Kasumi-1 (cell line): ENCODE results near the gene SF3B6.
"Not testable (repeated sequence)": the region's sequence is repeated elsewhere in the genome, so short reads cannot be mapped to it uniquely, and the experiment has no call there.

Experiments
- DNase-seq, 2 experiments: peaks; one replicate each; lab custom pipeline; 2025; lab: John Stamatoyannopoulos, UW

SF3B6 gene, protein sequence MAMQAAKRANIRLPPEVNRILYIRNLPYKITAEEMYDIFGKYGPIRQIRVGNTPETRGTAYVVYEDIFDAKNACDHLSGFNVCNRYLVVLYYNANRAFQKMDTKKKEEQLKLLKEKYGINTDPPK

DNA sequence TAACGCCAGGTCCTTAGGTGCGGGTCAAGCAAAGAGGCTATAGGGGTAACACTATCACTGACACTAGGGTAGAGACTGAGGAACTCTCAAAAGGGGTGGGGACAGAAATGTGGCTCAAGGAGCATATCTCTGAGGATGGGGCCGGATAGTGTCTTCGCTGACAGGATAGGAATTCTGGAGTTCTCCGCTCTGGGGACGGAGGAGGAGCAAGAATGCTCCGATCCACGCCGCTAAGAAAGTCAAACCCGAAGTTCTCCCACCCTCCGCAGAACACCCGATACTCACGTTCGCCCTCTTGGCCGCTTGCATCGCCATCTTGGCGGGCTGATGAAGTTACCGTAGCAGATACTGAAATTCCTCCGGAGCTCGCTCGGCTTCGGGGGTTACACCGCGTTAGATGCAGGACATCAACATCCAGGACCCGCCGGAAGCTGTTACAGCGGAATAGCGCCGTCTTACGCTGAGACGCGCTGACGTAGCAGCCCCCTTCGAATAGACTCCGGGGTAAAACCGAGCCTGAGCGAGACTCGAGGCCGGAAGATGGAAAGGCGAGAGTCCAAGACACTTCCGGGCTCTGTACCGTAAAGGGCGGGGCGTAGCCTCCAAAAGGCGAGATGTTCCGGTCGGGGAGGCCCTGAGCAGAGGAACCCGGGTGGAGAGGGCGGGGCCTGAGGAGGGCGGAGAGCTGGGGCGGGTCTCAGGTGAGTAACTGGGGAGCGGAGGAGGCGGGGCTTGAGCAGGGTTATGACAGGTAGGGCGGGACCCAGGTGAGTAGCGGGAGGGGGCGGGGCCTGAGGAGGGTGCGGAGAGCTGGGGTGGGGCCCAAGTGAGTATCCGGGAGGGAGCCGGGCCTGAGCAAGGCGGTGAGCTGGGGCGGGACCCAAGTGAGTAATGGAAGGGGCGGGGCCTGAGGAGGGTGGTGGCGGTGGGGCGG lies at the start of gene SF3B6:
TSS of gene SF3B6 (minus strand) at position 412 of the 934 bp plus-strand sequence. CDS start at position 315, 97 bp downstream.
- peak; percentile 98 for DNase-seq

DNA sequence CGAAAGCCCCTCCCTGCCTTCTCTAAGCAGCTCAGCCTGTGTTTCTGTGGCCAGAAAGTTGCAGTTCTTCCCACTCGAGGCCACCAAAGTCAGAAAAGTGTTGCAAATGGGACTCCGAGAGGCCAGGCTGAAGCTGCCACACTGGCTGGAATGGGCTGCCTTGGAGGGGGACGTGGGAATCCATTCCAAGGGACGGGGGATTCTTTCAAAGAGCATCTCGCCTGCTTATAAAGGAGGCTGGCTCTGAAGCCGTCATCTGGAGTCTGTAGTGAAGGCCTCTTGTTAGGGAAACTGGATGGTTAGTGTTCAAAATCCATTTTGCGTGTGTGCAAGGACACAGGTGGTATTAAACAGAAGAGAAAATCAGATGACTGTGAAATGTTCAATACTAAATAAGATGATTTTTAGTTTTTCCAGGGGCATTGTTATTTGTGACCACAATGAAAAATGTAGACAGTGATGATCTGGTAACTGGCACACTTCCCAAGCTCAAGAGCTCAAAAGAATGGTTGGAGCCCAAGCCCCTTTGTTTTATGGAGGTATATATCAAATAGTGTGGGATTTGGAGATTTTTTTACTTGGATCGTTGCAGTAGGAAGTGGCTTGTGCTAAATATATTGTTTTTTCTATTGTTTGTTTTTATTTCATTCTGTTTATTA lies 47.9 kb upstream of the SF3B6 start:
- peak; percentile 40 to 56 for DNase-seq

DNA sequence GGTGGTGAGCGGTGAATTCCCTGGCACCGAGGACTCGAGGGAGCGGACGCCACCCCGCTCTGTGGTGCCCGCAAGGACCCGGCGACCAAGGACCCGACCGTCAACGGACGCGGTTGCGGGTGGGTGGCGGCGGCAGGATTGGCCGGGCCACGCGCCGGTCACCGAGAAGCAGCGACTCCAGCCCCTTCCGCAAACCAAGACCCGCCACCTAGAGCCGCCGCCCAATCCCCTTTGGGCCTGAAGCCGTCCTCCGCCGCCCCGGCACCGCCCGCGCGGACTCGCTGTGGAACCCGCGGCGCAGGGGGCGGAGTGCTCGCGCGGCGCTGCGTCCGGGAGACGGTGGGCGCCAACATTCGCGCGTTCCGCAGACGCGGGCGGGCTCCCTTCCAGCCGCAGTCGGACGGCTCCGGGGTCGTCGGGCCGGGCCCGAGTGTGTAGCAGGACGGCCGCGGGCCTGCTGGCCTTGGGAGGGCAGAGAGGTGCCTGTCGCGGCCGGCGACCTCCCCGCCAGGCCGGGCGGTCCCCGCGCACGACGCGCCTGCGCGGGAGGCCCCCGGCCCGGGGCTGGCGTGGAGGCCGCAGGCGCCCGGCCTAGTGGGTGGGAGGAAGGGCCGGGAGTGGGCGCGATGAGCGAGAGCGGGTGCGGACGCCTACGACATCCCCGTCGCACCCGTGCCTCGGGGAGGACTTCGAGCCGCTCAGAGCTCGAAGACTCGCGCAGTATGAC lies 47.2 kb upstream of the SF3B6 start, which contains the start of the genes FAM228B and PFN4:
TSS of gene FAM228B (plus strand) at position 275 of the 727 bp plus-strand sequence. CDS start 893 bp downstream, outside the sequence.
TSS of gene PFN4 (minus strand) at position 140 of the 727 bp plus-strand sequence. CDS start 799 bp downstream, outside the sequence.
- DNase-seq = peak; percentile 69 to 71

DNA sequence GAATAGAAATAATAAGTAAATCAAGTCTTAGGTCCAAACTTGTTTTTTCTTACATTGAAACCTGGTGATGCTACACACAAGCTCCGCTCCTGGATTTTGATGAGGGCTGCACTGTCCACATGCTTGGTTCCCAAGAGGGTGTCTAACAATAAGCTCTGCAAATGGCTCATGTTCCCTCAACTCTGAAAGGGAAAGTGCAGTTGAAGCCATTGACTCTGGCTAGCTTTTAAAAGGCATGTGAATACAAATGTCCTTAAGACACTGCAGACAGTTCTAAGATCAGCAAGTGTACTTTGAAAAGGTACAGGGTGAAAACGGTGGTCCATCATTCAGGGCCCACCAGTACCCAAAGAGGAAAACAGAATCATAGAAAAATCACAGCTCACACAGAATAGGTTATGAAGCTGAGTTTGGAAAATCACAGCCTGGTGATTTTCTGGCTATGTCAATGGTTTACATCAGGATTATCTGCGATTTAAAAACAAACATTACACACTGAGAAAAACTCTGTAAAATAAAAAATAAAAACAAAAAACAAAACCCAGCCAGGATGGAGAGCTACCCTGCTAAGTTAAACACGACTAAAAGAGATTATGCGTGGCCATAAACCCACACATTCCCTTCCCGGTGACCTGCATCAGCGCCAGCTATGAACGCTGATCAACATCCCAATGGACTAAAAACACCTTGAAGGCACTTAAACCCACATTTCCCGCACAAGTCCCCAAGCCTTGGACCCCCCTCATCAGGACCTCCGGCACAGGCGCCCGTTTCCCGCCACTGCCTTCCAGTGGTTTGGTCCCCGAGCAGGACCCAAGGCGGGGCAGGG lies 46.5 kb upstream of the SF3B6 start:
- peak in 1 of 2 experiments; percentile 52 for DNase-seq

DNA sequence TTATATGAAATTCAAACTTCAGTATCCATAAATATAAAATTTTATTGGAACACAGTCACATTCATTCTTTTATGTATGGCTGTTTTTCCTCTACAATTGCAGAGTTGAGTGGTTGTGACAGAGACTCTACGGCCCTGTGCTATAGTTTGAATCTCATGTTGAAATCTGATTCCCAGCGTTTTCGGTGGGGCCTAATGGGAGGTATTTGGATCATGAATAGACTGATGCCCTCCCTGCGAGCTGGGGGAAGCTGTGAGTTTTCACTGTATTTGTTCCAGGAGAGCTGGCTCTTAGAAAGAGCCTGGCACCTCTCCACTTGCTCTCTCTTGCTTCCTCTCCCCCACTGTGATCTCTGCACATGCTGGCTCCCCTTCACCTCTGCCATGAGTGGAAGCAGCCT lies 45.3 kb upstream of the SF3B6 start:
- no peak for DNase-seq

DNA sequence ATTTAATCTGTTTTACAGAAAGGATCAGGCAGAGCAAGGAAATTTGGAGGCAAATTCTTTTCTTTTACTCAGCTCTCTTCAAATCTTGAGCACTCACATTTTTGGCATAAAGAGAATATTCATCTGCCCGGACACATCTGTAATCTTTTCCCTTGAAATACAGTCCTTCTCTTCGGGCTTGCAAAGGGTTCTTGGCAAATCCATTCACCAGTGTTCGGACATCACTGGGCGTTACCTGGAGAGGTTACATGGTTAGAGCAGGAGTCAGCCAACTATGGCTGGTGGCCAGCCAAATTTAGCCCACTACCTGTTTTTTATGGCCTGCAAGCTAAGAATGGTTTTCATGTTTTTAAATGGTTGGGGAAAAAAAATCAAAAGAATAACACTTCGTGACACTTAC lies 44.9 kb upstream of the SF3B6 start:
- no peak for DNase-seq

DNA sequence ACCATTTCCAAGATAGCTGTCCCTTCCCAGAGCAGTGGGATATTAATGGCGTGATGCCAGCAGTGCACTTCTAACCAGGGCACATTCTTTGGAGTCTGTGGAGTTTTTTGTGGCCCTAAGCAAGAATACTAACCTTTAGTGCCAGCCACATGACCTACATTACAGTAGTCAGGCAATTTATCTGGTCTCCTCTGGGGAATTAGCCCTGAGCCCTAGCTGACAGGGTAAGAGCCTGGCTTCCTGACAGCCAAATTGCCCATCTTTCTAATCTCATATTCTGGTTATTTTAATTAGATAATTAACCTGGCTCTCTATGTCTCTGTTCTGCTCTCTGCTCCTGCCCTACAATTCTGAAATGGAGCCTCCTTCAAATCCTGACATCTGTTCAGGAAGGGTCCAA lies 41.8 kb upstream of the SF3B6 start:
- no peak for DNase-seq

DNA sequence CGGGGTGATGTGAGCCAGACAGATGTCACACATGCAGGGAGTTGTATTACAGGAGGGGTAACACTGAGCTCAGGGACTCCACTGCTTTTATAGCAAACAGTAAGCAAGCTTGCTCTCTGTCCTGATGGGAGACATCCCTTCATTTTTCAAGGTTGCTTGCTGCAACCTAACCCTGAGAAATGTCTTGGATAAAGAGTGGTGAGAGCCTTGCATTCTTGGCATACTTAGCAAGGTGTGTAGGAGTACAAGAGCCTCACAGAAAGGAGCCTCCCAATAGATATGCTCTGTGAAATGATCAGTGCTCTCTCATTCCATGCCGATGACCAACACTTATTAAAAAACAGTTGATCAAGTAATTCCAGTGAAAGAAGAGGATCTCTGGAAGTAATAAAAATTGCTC lies 38.9 kb upstream of the SF3B6 start:
- no peak for DNase-seq

DNA sequence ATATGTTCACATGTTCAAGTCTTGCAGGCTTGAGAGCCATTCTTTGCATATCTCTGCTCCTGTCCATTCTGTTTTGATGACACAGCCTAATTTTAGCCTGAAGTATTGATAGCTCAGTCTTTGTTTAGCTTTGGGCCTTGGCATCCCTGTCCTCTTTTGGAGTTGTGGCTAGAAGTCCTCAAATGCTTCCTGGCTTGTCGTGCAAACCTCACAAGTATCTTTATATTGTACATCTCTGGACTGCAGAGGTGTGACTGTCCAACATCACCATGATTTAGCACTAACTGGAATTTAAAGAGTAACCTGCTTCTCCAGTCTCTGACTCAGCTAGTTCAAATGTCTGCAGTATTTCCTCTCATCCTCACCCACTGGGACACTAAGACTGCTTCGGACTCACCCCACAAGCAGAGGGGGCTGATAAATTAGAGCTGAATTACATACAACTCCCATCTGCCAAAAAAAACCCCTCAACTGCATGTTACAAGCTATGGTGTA lies 35.3 kb upstream of the SF3B6 start:
- no peak for DNase-seq

DNA sequence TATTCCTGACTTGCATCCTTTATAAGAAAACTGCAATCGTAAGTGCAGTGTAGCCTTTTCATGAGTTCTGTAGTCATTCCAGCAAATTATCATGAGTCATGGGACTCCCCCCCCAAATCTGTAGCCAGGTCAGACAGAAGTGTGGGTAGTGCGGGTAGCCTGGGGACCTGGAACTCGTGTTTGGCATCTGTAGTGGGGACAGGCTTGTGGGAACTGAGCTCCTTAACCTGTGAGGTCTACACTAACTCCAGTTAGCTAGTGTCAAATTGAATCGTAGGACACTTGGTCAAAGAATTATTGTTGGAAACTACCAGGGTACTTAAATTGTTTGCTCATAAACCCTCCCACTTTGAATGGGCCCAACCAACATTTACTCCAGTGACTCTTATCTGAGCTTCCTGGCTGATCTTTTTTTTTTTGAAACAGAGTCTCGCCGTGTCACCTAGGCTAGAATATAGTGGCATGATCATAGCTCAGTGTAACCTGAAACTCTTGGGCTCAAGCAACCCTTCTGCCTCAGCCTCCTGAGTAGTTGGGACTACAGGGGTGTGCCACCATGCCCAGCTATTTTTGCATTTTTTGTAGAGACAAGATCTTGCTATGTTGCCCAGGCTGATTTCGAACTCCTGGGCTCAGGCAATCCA lies 34.7 kb upstream of the SF3B6 start:
- no peak for DNase-seq

DNA sequence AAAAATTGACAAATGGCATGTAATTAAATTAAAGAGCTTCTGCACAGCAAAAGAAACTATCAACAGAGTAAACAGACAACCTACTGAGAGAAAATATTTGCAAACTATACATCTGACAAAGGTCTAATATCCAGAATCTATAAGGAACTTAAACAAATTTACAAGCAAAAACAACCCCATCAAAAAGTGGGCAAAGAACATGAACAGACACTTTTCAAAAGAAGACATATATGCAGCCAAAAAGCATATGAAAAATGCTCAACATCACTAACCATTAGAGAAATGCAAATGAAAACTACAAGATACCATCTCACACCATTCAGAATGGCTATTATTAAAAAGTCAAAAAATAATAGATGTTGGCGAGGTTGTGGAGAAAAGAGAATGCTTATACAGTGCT lies 33.3 kb upstream of the SF3B6 start:
- not testable (repeated sequence) for DNase-seq

DNA sequence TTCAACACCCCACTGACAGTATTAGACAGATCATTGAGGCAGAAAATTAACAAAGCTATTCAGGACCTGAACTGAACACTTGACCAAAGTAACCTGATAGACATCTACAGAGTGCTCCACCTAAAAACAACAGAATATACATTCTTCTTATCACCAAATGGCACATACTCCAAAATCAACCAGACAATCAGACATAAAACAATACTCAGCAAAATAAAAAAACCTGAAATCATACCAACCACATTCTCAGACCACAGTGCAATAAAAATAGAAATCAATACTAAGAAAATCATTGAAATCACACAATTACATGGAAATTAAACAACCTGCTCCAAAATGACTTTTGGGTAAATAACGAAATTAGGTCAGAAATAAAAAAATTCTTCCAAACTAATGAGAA lies 31.2 kb upstream of the SF3B6 start:
- no peak for DNase-seq

DNA sequence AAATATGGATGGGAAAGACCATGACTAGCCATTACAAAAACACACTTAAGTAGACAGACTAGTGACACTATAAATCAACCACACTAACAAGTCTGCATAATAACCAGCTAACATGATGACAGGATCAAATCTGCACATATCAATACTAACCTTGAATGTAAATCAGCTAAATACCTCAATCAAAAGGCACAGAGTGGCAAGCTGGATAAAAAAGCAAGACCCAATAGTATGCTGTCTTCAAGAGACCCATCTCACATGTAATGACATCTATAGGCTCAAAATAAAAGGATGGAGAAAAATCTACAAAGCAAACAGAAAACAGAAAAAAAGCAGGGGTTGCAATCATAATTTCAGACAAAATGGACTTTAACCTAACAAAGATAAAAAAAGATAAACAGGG lies 30.7 kb upstream of the SF3B6 start:
- no peak for DNase-seq

DNA sequence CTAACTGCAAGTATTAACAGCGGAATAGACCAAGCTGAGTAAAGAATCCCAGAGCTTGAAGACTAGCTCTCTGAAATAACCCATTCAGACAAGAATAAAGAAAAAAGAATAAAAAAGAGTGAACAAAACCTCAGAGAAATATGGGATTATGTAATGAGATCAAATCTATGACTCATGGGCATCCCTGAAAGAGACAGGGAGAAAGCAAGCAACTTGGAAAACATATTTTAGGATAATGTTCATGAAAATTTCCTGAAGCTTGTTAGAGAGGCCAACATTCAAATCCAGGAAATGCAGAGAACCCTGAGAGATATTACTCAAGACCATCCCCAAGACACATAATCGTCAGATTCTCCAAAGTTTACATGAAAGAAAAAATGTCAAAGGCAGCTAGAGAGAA lies 29.7 kb upstream of the SF3B6 start:
- DNase-seq = no peak

DNA sequence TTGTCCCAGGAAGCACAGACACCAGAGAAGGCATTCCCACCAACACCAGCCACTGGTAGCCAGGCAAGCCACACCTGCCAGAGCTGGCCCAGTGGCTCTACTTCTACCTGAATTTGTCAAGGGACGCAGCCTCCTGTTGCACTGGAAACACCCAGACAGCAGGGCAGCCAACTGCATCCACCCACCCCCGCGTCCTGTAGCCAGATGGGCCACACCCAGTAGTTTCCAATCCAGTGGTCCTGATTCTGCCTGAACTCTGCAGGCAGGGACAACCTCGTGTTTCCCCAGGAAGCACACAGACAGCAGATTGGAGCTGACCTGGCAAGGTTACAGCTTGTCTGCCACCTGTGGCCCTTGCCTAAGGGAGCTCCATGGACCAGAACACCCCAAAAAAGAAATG lies 28.8 kb upstream of the SF3B6 start:
- no peak for DNase-seq

DNA sequence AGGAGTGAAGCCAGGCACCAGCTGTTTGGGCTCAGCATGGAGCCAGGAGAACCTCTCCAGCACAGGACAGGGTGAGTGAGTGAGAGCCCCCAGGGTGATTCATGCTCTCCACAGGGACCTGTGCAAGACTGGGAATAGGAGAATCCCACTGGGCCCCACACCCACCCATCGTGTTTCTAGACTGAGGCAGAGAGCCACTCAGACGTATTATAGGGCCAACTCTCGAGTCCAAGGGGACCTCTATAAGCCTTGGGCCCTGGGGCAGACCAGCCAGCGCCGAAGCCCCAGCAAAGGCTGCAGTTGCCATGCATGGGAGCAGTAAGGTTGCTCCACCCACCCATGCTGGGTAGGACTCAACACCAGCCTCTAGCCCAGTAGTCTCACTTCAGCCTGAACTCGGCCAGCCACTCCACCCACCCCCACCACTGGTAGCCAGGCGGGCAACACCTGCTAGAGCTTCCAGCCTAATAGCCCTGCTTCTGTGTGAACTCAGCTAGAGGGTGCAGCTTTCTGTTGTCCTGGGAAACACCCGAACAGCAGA lies 28.1 kb upstream of the SF3B6 start:
- DNase-seq = no peak

DNA sequence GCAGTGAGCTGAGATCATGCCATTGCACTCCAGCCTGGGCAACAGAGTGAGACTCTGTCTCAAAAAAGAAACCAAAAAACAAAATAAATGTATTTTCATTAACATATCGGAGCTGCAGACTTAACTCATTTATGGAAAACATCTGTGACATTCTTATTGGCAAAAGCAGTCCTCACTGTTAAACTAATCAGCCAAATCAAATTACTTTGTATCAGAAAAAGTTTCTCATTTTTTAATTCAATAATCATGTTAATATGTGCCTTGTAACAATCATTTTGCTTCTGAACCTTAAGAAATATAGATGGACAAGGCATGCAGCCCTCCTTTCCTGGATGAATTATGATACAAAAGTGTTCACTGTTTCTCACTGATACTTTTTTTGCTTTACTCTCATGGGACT lies 26.6 kb upstream of the SF3B6 start:
- no peak for DNase-seq

DNA sequence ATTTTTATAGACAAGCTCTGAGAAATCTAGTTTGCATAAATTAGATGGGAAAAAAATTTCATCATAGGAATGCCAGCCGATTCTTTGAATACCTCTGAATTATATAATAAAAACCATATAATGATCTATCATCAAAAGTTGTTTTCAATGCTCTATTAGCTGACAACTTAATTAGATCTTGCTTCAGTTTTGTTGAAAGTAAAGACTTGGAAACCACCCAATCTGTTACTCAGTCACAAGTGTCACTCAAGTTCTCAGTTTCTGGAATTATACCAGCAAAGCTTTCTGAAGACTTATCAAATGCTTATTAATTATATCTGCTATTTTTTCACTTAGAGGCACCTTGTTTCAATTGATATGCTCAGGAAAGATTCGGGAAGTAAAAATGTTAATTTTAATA lies 25.9 kb upstream of the SF3B6 start:
- no peak for DNase-seq

DNA sequence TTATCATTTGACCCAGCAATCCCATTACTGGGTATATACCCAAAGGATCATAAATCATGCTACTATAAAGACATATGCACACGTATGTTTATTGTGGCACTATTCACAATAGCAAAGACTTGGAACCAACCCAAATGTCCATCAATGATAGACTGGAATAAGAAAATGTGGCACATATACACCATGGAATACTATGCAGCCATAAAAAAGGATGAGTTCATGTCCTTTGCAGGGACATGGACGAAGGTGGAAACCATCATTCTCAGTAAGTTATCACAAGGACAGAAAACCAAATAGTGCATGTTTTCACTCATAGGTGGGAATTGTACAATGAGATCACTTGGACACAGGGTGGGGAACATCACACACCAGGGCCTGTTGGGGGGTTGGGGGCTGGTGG lies 24.6 kb upstream of the SF3B6 start:
- not testable (repeated sequence) for DNase-seq

DNA sequence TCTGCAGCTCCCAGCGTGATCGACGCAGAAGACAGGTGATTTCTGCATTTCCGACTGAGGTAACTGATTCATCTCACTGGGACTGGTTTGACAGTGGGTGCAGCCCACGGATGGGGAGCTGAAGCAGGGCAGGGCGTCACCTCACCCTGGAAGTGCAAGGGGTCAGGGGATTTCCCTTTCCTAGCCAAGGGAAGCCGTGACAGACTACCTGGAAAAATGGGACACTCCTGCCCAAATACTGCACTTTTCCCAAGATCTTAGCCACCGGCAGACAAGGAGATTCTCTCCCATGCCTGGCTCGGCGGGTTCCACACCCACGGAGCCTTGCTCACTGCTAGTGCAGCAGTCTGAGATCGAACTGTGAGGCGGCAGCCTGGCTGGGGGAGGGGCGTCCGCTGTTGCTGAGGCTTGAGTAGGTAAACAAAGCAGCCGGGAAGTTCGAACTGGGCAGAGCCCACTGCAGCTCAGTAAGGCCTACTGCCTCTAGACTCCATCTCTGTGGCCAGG lies 19.1 kb upstream of the SF3B6 start:
- DNase-seq = not testable (repeated sequence)
